DND-41 (cell line): ENCODE measurements around the gene AMPD3.

Experiments
- ATAC-seq: fragments of 200-7000 bp; cut with Tn5 transposase; 3 replicates; pipeline ENCODE4 v1.9.1; 2021; ENCODE audit warnings: low read depth; ENCODE audit not compliant: insufficient read depth
- DNase-seq: peaks from one replicate; pipeline ENCODE4 v3.0.0-alpha.2; 2020
- H2AFZ ChIP-seq: 2 replicates; pipeline ENCODE4 v1.6.0; 2012; ENCODE audit warnings: low read depth, low read length
- H3K27ac ChIP-seq: 2 replicates; pipeline ENCODE4 v1.5.1; 2012; ENCODE audit warnings: low read length, inconsistent platforms
- H3K27me3 ChIP-seq: fragments of 200-600 bp; sonication (generic); 2 replicates; pipeline ENCODE4 v1.6.0; 2012; ENCODE audit warnings: low read length, mild to moderate bottlenecking, inconsistent platforms; ENCODE audit not compliant: insufficient read depth, poor library complexity
- H3K36me3 ChIP-seq: 2 replicates; pipeline ENCODE4 v1.5.1; 2012; ENCODE audit warnings: low read length, inconsistent platforms; ENCODE audit not compliant: insufficient read depth
- H3K4me1 ChIP-seq: 2 replicates; pipeline ENCODE4 v1.5.1; 2012; ENCODE audit warnings: mild to moderate bottlenecking, low read length; ENCODE audit not compliant: insufficient read depth
- H3K4me2 ChIP-seq: 2 replicates; pipeline ENCODE4 v1.6.0; 2012; ENCODE audit warnings: mild to moderate bottlenecking, moderate library complexity, low read length, inconsistent platforms; ENCODE audit not compliant: insufficient read depth
- H3K4me3 ChIP-seq, 2 experiments: fragments of 200-600 bp in 1 of 2; shearing (Covaris generic) in 1 of 2; 2 replicates each; pipeline ENCODE4 v1.5.1; 2012 to 2016; ENCODE audit warnings: inconsistent platforms in 2 of 2, low read length in 2 of 2, mild to moderate bottlenecking in 2 of 2, low read depth in 1 of 2, moderate library complexity in 1 of 2
- H3K79me2 ChIP-seq: 2 replicates; pipeline ENCODE4 v1.6.0; 2012; ENCODE audit warnings: low read length, inconsistent platforms; ENCODE audit not compliant: insufficient read depth
- H3K9ac ChIP-seq: 2 replicates; pipeline ENCODE4 v1.6.0; 2012; ENCODE audit warnings: low read depth, mild to moderate bottlenecking, inconsistent platforms, low read length, moderate library complexity
- H3K9me3 ChIP-seq: 2 replicates; pipeline ENCODE4 v1.5.1; 2012; ENCODE audit warnings: low read length, moderate library complexity, mild to moderate bottlenecking, inconsistent platforms; ENCODE audit not compliant: insufficient read depth, severe bottlenecking
- H4K20me1 ChIP-seq: 2 replicates; pipeline ENCODE4 v1.6.0; 2012; ENCODE audit warnings: low read length; ENCODE audit not compliant: insufficient read depth
- CTCF ChIP-seq: IDR thresholded peaks from 2 replicates; pipeline ENCODE4 v1.5.1; 2012; ENCODE audit warnings: borderline replicate concordance, low read length, moderate library complexity, mild to moderate bottlenecking; ENCODE audit not compliant: poor library complexity, severe bottlenecking; ENCODE audit errors: extremely low read depth
- EZH2 ChIP-seq: IDR thresholded peaks from 3 replicates; pipeline ENCODE4 v1.6.1; 2012; ENCODE audit warnings: borderline replicate concordance, low read depth, mild to moderate bottlenecking, moderate library complexity, low read length, inconsistent platforms; ENCODE audit not compliant: severe bottlenecking

AMPD3 gene

GRCh38 chr11:10487002-10487647, 32.1 kb downstream of the AMPD3 start:
- Histone ChIP-seq H2AFZ (no peak overlapping the region), H3K79me2 (no peaks in the 10 kb centered on the region), H3K4me2 (no peak overlapping the region), H3K36me3 (peaks cover 26% of the 10 kb centered on the region), H3K27ac (no peak overlapping the region), H3K9ac (no peak overlapping the region), H4K20me1 (no peaks in the 10 kb centered on the region; the same call in 1 of the 2 replicates), H3K27me3 (no peaks in the 10 kb centered on the region), H3K9me3 (no peaks in the 10 kb centered on the region), H3K4me1 (no peaks in the 10 kb centered on the region), H3K4me3 (no peak overlapping the region)
- DNase-seq (no peak), ATAC-seq (no peak)
- TF ChIP-seq CTCF, result no peak
- no peak for TF ChIP-seq EZH2

GRCh38 chr11:10488121-10488933, 33.3 kb downstream of the AMPD3 start:
- no peak for TF ChIP-seq EZH2
- TF ChIP-seq CTCF, result no peak
- DNase-seq, result no peak

GRCh38 chr11:10488934-10489691, 34.0 kb downstream of the AMPD3 start:
- ATAC-seq, result no peak
- no peak overlapping the region for H2AFZ ChIP-seq
- no peak overlapping the region for H3K27ac ChIP-seq
- H3K36me3 ChIP-seq, result peaks cover 38% of the 10 kb centered on the region
- no peaks in the 10 kb centered on the region for H3K79me2 ChIP-seq
- no peaks in the 10 kb centered on the region for H3K9me3 ChIP-seq
- no peak overlapping the region for H3K9ac ChIP-seq
- H3K4me2 ChIP-seq, result no peak overlapping the region
- no peaks in the 10 kb centered on the region for H3K27me3 ChIP-seq
- H3K4me1 ChIP-seq, result no peaks in the 10 kb centered on the region
- TF ChIP-seq CTCF (no peak), EZH2 (no peak)
- DNase-seq, result no peak
- no peaks in the 10 kb centered on the region; the same call in 1 of the 2 replicates for H4K20me1 ChIP-seq
- H3K4me3 ChIP-seq, result no peak overlapping the region

More at GRCh38 chr11:10488121-10488933, 33.3 kb downstream of the AMPD3 start:
- no peaks in the 10 kb centered on the region; the same call in 1 of the 2 replicates for H4K20me1 ChIP-seq
- H3K27ac ChIP-seq, result no peak overlapping the region
- peaks cover 34% of the 10 kb centered on the region for H3K36me3 ChIP-seq
- no peaks in the 10 kb centered on the region for H3K27me3 ChIP-seq
- H2AFZ ChIP-seq, result no peak overlapping the region
- no peaks in the 10 kb centered on the region for H3K9me3 ChIP-seq
- no peak overlapping the region for H3K9ac ChIP-seq
- H3K4me2 ChIP-seq, result no peak overlapping the region
- H3K4me3 ChIP-seq, result no peak overlapping the region
- H3K4me1 ChIP-seq, result no peaks in the 10 kb centered on the region
- peak; percentile 59; the same call in 2 of the 3 replicates for ATAC-seq
- H3K79me2 ChIP-seq, result no peaks in the 10 kb centered on the region
